Measurements from ENCODE around the gene HM13. TPM values are rescaled to one million over a fixed set of nuclear protein-coding genes. Genes with fewer than 3 reads are reported as not detected.
"Not testable (repeated sequence)": the region's sequence is repeated elsewhere in the genome, so short reads cannot be mapped to it uniquely, and the experiment has no call there.

HM13 gene
- total and polyA plus RNA-seq, 2 of the 13 experiments (the other 11 are each of a cell fraction or from before 2014, with no cell fraction given) = 118 to 243 TPM

DNA sequence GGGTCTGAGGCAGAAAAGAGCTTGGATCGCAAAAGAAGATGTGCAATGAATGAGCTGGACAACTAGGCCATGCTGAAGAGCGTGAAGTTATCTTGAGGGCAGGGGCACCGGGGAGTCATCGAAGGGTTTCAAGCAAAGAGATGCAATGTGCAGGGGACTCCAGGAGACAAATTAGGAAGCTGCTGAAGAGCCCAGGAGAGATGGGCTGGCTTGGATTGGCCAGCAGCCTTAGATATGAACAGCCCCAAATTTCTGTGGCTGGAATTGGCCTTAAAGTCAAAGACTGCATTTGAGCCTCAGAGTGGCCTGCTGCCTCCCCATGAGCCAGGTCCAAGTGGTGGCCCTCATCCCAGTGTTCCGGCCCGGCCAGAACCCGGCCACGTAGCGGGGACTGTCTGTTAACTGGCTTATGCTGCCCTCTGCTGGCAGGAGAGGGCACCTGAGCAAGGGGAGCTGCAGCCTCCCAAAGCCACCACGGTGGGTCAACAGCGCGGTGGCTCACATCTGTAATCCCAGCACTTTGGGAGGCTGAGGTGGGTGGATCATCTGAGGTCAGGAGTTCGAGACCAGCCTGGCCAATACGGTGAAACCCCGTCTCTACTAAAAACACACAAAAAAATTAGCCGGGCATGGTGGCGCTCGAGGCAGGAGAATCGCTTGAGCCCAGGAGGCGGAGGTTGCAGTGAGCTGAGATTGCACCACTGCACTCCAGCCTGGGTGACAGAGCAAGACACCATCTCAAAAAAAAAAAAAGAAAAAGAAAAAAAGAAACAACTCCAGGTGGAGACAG lies 11.2 kb upstream of the HM13 start (continued):
- TF ChIP-seq, protein P1, sequence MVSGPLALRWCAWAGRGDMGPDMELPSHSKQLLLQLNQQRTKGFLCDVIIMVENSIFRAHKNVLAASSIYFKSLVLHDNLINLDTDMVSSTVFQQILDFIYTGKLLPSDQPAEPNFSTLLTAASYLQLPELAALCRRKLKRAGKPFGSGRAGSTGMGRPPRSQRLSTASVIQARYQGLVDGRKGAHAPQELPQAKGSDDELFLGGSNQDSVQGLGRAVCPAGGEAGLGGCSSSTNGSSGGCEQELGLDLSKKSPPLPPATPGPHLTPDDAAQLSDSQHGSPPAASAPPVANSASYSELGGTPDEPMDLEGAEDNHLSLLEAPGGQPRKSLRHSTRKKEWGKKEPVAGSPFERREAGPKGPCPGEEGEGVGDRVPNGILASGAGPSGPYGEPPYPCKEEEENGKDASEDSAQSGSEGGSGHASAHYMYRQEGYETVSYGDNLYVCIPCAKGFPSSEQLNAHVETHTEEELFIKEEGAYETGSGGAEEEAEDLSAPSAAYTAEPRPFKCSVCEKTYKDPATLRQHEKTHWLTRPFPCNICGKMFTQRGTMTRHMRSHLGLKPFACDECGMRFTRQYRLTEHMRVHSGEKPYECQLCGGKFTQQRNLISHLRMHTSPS (CRISPR knock-in tag; IDR thresholded peaks at IDR 0.05; ENCODE audit: low read depth) = 0 out of 2 replicates have a peak, but pooled peaks have one; percentile 25
- TF ChIP-seq ZNF441 (CRISPR knock-in tag; IDR thresholded peaks at IDR 0.05; ENCODE audit: borderline replicate concordance) (0 out of 2 replicates have a peak, but pooled peaks have one; percentile 39), MAZ (CRISPR knock-in tag; IDR thresholded peaks at IDR 0.05; ENCODE audit: low read depth) (peak; percentile 63; the same call in 1 of the 2 replicates), HCFC1 (IDR thresholded peaks at IDR 0.05; ENCODE audit: low read depth, low read length) (0 out of 2 replicates have a peak, but pooled peaks have one; percentile 11), ETV5 (CRISPR knock-in tag; IDR thresholded peaks at IDR 0.05; ENCODE audit: borderline replicate concordance) (peak; percentile 31; the same call in 1 of the 2 replicates), FOSL2 (CRISPR knock-in tag; IDR thresholded peaks at IDR 0.05) (peak; percentile 67), LCORL (IDR thresholded peaks at IDR 0.05) (peak; percentile 49; the same call in 1 of the 2 replicates), LCORL (CRISPR knock-in tag; IDR thresholded peaks at IDR 0.05) (peak; percentile 64), GTF3A (CRISPR knock-in tag; conservative IDR thresholded peaks at IDR 0.05) (0 out of 2 replicates have a peak, but pooled peaks have one; percentile 81), HMG20B (CRISPR knock-in tag; conservative IDR thresholded peaks at IDR 0.05) (0 out of 2 replicates have a peak, but pooled peaks have one; percentile 50), FOXA3 (CRISPR knock-in tag; IDR thresholded peaks at IDR 0.05) (peak; percentile 66), ZSCAN25 (CRISPR knock-in tag; IDR thresholded peaks at IDR 0.05) (peak; percentile 49; the same call in 1 of the 2 replicates), RXRB (CRISPR knock-in tag; IDR thresholded peaks at IDR 0.05; ENCODE audit: borderline replicate concordance) (peak; percentile 34; the same call in 1 of the 2 replicates), MIXL1 (CRISPR knock-in tag; IDR thresholded peaks at IDR 0.05) (peak; percentile 68; the same call in 1 of the 2 replicates), TSC22D2 (CRISPR knock-in tag; IDR thresholded peaks at IDR 0.05; ENCODE audit: borderline replicate concordance) (peak; percentile 74; the same call in 1 of the 2 replicates), ZFP41 (CRISPR knock-in tag; IDR thresholded peaks at IDR 0.05; ENCODE audit: borderline replicate concordance) (0 out of 2 replicates have a peak, but pooled peaks have one; percentile 73), TCF7 (IDR thresholded peaks at IDR 0.05; ENCODE audit: low read depth) (0 out of 2 replicates have a peak, but pooled peaks have one; percentile 10)
- not testable (repeated sequence) for TF ChIP-seq MAZ (IDR thresholded peaks at IDR 0.05; ENCODE audit: borderline replicate concordance, low read depth, low read length)
- TF ChIP-seq, protein P2, sequence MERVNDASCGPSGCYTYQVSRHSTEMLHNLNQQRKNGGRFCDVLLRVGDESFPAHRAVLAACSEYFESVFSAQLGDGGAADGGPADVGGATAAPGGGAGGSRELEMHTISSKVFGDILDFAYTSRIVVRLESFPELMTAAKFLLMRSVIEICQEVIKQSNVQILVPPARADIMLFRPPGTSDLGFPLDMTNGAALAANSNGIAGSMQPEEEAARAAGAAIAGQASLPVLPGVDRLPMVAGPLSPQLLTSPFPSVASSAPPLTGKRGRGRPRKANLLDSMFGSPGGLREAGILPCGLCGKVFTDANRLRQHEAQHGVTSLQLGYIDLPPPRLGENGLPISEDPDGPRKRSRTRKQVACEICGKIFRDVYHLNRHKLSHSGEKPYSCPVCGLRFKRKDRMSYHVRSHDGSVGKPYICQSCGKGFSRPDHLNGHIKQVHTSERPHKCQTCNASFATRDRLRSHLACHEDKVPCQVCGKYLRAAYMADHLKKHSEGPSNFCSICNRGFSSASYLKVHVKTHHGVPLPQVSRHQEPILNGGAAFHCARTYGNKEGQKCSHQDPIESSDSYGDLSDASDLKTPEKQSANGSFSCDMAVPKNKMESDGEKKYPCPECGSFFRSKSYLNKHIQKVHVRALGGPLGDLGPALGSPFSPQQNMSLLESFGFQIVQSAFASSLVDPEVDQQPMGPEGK (CRISPR knock-in tag; IDR thresholded peaks at IDR 0.05) = peak; percentile 34
- TF ChIP-seq, protein P3, sequence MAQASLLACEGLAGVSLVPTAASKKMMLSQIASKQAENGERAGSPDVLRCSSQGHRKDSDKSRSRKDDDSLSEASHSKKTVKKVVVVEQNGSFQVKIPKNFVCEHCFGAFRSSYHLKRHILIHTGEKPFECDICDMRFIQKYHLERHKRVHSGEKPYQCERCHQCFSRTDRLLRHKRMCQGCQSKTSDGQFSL (CRISPR knock-in tag; IDR thresholded peaks at IDR 0.05) = peak; percentile 25; the same call in 1 of the 2 replicates
- TF ChIP-seq, protein P4, sequence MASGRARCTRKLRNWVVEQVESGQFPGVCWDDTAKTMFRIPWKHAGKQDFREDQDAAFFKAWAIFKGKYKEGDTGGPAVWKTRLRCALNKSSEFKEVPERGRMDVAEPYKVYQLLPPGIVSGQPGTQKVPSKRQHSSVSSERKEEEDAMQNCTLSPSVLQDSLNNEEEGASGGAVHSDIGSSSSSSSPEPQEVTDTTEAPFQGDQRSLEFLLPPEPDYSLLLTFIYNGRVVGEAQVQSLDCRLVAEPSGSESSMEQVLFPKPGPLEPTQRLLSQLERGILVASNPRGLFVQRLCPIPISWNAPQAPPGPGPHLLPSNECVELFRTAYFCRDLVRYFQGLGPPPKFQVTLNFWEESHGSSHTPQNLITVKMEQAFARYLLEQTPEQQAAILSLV (CRISPR knock-in tag; IDR thresholded peaks at IDR 0.05; ENCODE audit: borderline replicate concordance) = 0 out of 2 replicates have a peak, but pooled peaks have one; percentile 21

Measured in HepG2 (cell line).